ENCODE measurements around the gene IL11RA. TPM values are rescaled to one million over a fixed set of nuclear protein-coding genes. Genes with fewer than 3 reads are reported as not detected.

IL11RA gene
- total and polyA plus RNA-seq, 2 donors (not counting 3 experiments of a cell fraction or from before 2014, with no cell fraction given), result 15.3 to 18.6 TPM

GRCh38 chr9:34634551-34635248 is 17.3 kb upstream of the IL11RA start:
- no peak for TF ChIP-seq CTCF (IDR thresholded peaks at IDR 0.05; ENCODE audit: extremely low read depth in 1 of 2, insufficient read depth in 1 of 2, low read depth in 1 of 2, low read length in 2 of 2)
- TF ChIP-seq, protein P1, sequence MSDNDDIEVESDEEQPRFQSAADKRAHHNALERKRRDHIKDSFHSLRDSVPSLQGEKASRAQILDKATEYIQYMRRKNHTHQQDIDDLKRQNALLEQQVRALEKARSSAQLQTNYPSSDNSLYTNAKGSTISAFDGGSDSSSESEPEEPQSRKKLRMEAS (IDR thresholded peaks at IDR 0.05; ENCODE audit: insufficient read depth, insufficient read length), result no peak
- intact Hi-C loops (cut with micrococcal nuclease) (loop anchor here (1.0 kb wide), 2 partner anchors 22 to 86 kb away; partner anchors contain the start of gene RPP25L), dilution Hi-C loops (cut with MboI; ENCODE audit: extremely low pct_ligation_motif_present, low sequenced_read_pairs) (no loop called here)
- no peaks in the 10 kb centered on the region for H3K9me3 ChIP-seq (replicated peaks; ENCODE audit: control insufficient read depth, insufficient read depth, low read length)
- H2AFZ ChIP-seq (ENCODE audit: low read depth, low read length), result no peak overlapping the region
- POLR2A ChIA-PET, result interaction anchor here (0.7 kb wide), 1 partner anchor 23 kb away, joined by 3 read pairs; the partner anchor contains the start of gene RPP25L
- H3K27me3 ChIP-seq (ENCODE audit: control insufficient read depth in 2 of 2, insufficient read depth in 2 of 2, low read length in 2 of 2), result peaks cover 15 to 16% of the 10 kb centered on the region in 2 experiments
- no peak overlapping the region for H3K9ac ChIP-seq (replicated peaks; ENCODE audit: extremely low read depth, insufficient read depth, low read length)
- FAIRE-seq, result no peak
- TSS peak; percentile 62 for BruUV-seq (replicated peaks)
- CTCF ChIA-PET, result interaction anchor here (0.6 to 4.0 kb wide), 19 partner anchors 9 to 254 kb away, joined by 3 to 130 read pairs (median 9); partner anchors contain the start of genes DCTN3, GALT and RPP25L
- H3K9me1 ChIP-seq (replicated peaks; ENCODE audit: control insufficient read depth, extremely low read depth, insufficient read depth, low read length), result no peaks in the 10 kb centered on the region
- no peak overlapping the region for H3K27ac ChIP-seq (ENCODE audit: insufficient read depth, low read depth, low read length)
- peaks cover 0 to 2% of the 10 kb centered on the region in 2 experiments for H3K36me3 ChIP-seq (ENCODE audit: control insufficient read depth in 2 of 2, extremely low read depth in 1 of 2, insufficient read depth in 2 of 2, low read length in 2 of 2)
- H3K4me3 ChIP-seq (replicated peaks in 1 of 3; ENCODE audit: insufficient read depth in 1 of 3, low read depth in 1 of 3, low read length in 3 of 3), result no peak overlapping the region
- H3K4me1 ChIP-seq (ENCODE audit: control insufficient read depth, extremely low read depth, insufficient read depth, low read length), result peaks cover 16% of the 10 kb centered on the region
- H3K4me2 ChIP-seq (ENCODE audit: insufficient read depth, low read length), result no peak overlapping the region
- DNase-seq (ENCODE audit: low read depth, low spot score), result no peak
- peaks cover 19% of the 10 kb centered on the region for H3K79me2 ChIP-seq (ENCODE audit: control insufficient read depth, insufficient read depth, low read length)
- H4K20me1 ChIP-seq (replicated peaks; ENCODE audit: control insufficient read depth, extremely low read depth, insufficient read depth, low read length), result no peaks in the 10 kb centered on the region

GRCh38 chr9:34635556-34635955 is 16.4 kb upstream of the IL11RA start:
- Histone ChIP-seq H2AFZ (ENCODE audit: low read depth, low read length) (no peak overlapping the region), H3K4me1 (ENCODE audit: control insufficient read depth, extremely low read depth, insufficient read depth, low read length) (peaks cover 16% of the 10 kb centered on the region), H3K9me1 (replicated peaks; ENCODE audit: control insufficient read depth, extremely low read depth, insufficient read depth, low read length) (no peaks in the 10 kb centered on the region), H3K4me2 (ENCODE audit: insufficient read depth, low read length) (no peak overlapping the region), H3K36me3 (ENCODE audit: control insufficient read depth in 2 of 2, extremely low read depth in 1 of 2, insufficient read depth in 2 of 2, low read length in 2 of 2) (peaks cover 0 to 2% of the 10 kb centered on the region in 2 experiments), H3K27ac (ENCODE audit: insufficient read depth, low read depth, low read length) (no peak overlapping the region), H3K9ac (replicated peaks; ENCODE audit: extremely low read depth, insufficient read depth, low read length) (no peak overlapping the region), H3K4me3 (replicated peaks in 1 of 3; ENCODE audit: insufficient read depth in 1 of 3, low read depth in 1 of 3, low read length in 3 of 3) (no peak overlapping the region), H3K27me3 (ENCODE audit: control insufficient read depth in 2 of 2, insufficient read depth in 2 of 2, low read length in 2 of 2) (peaks cover 7 to 8% of the 10 kb centered on the region in 2 experiments), H3K9me3 (replicated peaks; ENCODE audit: control insufficient read depth, insufficient read depth, low read length) (no peaks in the 10 kb centered on the region), H4K20me1 (replicated peaks; ENCODE audit: control insufficient read depth, extremely low read depth, insufficient read depth, low read length) (no peaks in the 10 kb centered on the region), H3K79me2 (ENCODE audit: control insufficient read depth, insufficient read depth, low read length) (peaks cover 19% of the 10 kb centered on the region)
- dilution Hi-C loops (cut with MboI; ENCODE audit: extremely low pct_ligation_motif_present, low sequenced_read_pairs), result no loop called here
- DNase-seq (ENCODE audit: low read depth, low spot score), result no peak
- no TSS peak for BruUV-seq (replicated peaks)
- no peak for FAIRE-seq
- ChIA-PET POLR2A (interaction anchor here (0.6 to 0.7 kb wide), 2 partner anchors 13 to 23 kb away, joined by 3 to 5 read pairs; partner anchors contain the start of gene RPP25L), CTCF (interaction anchor here (0.6 to 4.0 kb wide), 13 partner anchors 8 to 231 kb away, joined by 3 to 130 read pairs (median 19); partner anchors contain the start of genes DCTN3, GALT and RPP25L)
- TF ChIP-seq EZH2 (IDR thresholded peaks at IDR 0.05; ENCODE audit: borderline replicate concordance, low read depth, low read length, severe bottlenecking) (no peak), CTCF (IDR thresholded peaks at IDR 0.05; ENCODE audit: extremely low read depth in 1 of 2, insufficient read depth in 1 of 2, low read depth in 1 of 2, low read length in 2 of 2) (no peak), FOS (IDR thresholded peaks at IDR 0.05; ENCODE audit: borderline replicate concordance, insufficient read depth, low read length) (no peak), MYC (IDR thresholded peaks at IDR 0.05; ENCODE audit: low read depth, low read length) (no peak), JUN (IDR thresholded peaks at IDR 0.05; ENCODE audit: borderline replicate concordance, insufficient read depth, insufficient read length, low read depth) (no peak), GATA2 (IDR thresholded peaks at IDR 0.05; ENCODE audit: insufficient read depth, insufficient read length, low read depth, low read length) (no peak), POLR2A (IDR thresholded peaks at IDR 0.05; ENCODE audit: low read depth, low read length) (no peak), POLR2AphosphoS5 (IDR thresholded peaks at IDR 0.05; ENCODE audit: insufficient read depth, low read depth, low read length) (no peak)
- TF ChIP-seq, protein P1 (IDR thresholded peaks at IDR 0.05; ENCODE audit: insufficient read depth, insufficient read length), result no peak
- intact Hi-C loops (cut with micrococcal nuclease), result no loop called here
